HG02852 (cell line): ENCODE data around the gene RTN4R.
A peak's percentile ranks its signal among the peaks of the same experiment; 100 is the strongest.
"Not testable (repeated sequence)": the region's sequence is repeated elsewhere in the genome, so short reads cannot be mapped to it uniquely, and the experiment has no call there.

Experiments
- ATAC-seq: cut with Tn5 transposase; IDR thresholded peaks from one replicate; pipeline ENCODE4 v1.9.1; 2021; ENCODE audit warnings: mild to moderate bottlenecking, moderate library complexity; ENCODE audit not compliant: unreplicated experiment

RTN4R gene

DNA sequence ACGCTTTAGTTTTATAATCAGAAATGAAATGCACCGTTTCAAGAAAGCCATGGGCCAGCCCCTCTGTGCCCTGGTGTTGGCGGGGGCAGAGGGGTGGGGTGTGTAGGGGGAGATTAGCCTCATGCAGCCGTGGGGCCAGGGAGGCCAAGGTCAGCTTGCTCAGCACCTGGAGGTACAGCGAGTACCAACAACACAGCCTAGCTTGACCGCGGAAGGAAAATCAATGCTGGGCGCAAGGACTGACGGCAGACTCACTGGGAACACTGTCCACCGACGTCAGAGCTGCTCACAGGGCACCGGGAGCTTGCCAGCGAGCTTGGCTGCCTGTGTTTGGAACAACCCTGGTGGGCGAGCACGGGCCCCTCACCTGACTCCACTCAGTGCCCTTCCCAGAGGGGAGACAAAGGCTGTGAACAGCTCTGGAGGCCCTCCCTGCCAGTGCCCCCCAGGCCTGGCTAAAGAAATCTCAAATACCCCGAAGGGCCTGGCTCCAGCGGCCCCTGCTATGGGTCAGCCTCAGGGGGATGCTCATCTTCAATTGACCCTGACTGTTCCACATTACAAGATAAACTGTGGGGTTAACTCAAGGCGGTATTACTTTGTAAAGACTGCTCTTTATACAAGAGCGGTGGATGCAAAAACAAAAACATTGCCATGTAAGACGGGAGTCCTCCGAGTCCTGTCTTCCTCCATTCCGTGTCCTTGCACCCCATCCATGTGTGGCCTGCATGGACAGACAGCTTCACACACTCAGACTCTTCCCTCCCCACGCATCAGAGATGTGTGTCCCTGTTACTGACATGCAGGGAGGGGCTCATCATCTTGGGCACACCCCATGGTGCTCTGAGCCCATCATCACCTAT is 21.3 kb upstream of the RTN4R start:
- ATAC-seq = not testable (repeated sequence)

DNA sequence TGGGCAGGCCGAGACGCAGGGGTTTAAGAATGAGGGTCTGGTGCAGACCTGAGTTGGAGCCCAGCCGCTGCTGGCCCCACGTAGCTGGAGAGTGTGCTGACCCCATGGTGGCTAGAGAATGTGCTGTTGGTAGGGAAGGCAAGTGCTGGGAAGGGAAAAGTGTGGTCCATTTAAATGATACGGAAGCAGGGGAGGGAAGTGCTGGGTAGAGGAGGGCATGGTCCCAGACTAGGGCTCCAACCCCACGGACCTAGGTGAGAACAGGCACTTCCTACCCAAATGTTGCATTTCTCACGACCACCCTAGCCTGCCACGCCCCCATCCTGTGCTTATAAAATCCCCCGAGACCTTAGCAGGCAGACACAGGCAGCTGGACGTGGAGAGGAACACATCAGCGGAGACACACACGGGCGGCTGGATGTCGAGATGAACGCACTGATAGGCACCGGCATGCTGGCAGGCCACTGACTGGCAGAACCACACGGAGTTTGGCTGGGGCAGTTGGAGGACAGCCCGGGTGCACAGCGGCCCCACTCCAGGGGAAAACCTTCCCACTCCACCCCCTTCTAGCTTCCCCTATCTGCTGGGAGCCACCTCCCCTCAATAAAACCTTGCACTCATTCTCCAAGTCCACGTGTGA is 18.8 kb upstream of the RTN4R start:
- not testable (repeated sequence) for ATAC-seq

DNA sequence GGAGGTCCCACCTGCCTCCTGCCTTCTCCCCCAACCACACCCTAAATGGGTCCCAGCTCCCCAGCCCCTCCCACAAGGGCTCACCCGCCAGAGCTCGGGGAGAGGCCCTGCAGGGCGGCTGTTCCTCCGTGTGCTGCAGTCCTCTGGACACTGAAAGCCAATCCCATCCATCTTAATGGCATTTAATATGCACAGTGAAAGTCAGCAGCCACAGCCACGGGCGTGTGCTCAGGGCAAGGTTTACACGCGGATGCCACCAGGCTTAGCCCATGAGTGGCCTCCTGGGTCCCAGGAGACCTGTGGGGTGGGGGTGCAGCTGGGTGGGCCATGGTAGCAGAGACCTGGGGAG is 18.2 kb upstream of the RTN4R start:
- not testable (repeated sequence) for ATAC-seq

DNA sequence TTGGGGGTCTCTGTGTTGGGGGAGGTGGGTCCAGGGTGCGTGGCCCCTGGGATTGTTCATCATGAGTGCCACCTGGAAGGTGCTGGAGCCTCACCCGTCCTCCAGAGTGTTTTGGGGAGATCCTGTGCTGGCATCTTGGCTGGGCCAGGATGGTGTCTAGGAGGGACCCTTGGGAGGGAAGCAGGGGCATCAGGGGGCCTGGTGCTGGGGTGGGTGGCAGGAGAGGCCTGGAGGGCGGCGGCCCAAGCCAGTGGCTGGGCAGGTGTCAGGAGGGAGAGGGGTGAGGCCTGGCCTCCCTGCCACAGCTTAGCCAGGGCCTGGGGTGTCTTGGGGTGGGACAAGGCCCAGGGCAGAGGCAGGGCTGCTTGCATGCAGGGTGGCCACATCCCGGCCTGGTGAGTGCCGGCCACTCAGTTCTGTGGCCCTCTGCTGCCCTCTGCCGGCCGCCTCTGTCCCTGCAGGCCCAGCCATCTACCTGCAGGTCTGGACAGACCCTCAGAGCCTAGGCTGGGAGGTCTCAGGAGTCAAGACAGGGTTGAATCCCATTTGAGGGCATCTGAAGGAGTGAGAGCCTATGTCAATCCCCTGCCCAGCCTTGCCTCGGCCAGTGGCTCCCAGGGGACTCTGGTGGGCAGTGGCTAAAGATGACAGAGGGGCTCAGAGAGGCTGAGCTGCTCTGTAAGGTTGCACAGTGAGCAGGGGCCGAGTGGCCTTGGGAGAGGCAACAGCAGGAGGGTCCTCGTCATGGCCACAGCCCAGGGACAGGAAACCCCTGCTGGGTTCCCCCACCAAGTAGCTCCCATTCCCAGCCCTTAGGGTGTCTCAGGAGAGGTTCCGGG is 17.6 kb upstream of the RTN4R start:
- ATAC-seq = peak; percentile 55

DNA sequence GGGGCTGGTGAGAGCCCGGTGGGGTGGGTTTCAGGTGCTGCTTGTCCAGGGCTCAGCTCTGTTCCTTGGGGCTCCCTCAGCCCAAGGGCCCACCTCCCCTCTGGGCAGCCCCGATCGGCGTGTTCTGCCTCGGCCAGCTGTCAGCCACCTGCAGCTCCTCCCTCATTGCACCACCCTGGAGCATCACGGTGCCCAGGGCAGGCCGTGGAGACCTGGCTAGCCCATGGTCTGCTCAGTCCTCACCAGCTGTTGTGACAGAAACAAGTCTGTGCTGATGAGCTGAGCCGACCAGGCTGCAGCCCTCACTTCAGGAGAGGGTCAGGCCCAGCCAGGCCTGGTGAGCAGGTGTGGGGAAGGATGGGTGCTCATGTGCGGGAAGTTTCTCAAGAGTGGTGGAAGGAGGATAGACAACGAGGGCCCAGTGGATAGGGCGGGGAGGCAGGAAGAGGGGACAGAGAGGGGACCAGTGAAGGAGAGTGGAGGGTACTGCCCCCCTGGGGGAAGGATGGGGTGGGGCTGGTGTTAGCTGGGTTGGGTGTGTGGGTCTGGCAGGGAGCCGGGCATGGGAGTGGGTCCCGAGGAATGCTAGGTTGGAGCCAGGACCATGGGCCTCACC is 16.5 kb upstream of the RTN4R start:
- no peak for ATAC-seq

DNA sequence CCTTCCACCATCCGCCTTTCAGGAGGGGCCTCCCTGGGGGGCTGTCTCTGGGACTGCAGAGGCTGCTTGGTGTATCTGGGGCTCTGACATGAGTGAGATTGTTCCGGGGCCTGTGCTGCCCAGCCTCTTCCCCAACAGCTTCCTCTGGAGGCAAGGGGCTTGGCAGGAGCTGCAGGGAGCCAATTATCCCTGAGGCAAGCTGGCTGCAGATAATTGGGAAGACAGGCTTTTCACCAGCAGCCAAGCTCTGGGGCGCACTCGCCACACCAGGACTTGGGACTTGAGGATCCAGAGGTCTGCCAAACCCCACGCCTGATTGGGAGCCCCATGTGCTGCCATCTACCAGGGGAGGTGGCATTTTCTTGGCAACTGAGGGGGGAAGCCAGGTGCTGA is 15.6 kb upstream of the RTN4R start:
- ATAC-seq = no peak

DNA sequence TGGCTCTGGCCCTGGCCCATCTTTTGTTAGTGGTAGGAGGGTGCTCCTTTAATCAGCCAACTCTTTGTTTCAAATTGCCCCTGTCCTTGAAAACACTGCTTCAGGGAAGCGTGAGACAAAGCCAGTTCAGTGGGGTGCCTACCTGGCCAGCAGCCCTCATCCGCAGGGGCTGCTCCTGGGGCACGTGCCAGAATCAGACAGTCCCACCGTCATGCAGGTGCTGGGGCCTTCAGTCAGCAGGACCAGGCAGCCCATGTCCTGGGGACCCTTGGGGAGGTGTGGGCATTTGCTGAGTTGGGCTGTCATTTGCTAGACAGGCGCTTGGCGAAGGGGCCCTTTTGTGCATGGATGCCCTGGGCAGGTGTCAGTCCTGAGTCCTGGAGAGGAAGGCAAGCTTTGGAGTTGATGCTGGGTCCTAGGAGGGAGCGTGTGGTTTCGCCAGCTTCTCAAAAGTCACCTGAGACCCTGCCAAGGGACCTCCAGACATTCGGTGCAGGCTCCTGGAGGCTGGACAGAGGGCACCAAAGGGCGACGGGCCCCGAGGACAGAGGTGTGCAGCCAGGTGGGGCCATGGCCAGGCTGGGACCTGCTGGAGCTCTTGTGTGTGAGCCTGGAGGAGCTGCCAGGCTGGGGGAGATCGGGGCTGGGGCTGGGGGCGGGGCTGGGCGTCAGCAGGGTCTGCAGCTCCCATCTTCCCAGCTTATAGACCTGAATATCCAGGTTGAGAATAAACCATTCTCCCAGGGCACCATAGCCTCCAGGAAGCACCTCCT is 15.0 kb upstream of the RTN4R start:
- ATAC-seq = no peak

DNA sequence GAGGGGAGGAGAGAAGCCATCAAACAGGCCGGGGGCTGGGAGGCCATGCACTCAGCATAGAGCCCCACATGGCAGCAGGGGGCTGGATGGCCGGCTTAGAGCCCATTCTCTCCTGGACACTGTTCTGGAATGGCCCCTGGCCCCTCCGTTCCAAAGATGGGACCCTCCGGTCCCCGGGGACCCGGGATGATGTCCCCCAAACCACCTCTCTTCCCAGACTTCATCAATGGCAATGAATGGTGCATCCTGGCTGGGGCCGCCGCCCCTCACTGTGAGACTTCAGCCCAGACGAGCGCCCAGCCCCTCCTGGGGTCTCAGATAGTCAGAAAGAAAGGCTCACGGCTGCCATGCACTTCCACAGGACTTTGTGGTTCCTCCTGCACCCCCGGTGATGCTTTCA is 13.8 kb upstream of the RTN4R start:
- ATAC-seq = no peak

DNA sequence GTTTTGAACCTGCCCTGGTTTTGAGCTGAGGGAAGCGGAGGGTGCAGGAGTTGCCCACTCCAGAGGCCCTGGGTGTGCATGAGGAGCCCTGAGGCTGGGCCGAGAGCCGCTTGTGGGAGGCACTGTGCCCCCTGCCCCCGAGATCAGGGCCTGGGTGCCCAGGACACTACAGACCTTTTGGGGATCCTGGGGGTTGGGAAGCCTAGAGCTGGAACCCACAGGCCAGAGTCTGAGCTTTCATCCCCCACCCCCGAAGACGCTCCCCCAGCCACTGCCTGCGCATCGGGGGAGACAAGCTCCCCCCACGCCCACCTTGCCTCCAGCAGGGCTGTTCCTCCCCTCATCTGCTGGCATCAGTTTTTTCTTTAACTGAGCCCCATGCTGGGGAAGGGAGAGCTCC is 13.4 kb upstream of the RTN4R start:
- not testable (repeated sequence) for ATAC-seq

DNA sequence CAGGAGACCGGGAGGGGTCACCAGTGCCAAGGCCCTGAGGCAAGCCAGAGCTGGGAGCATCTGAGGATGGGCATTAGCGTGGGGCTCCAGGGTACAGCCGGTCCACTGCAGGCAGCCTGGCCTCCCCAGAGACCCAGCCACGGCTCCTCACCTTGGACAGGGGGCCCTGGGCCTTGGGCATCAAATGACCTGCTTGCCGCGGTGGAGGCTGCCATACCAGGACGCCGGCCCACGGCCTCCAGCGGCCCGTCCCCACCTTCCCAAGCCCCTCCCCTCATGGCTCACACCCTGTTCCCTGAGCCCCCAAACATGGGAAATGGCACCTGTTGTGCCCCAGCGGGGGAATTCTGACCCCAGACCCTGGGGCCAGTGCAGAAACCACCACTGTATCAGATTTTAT is 12.7 kb upstream of the RTN4R start:
- no peak for ATAC-seq

DNA sequence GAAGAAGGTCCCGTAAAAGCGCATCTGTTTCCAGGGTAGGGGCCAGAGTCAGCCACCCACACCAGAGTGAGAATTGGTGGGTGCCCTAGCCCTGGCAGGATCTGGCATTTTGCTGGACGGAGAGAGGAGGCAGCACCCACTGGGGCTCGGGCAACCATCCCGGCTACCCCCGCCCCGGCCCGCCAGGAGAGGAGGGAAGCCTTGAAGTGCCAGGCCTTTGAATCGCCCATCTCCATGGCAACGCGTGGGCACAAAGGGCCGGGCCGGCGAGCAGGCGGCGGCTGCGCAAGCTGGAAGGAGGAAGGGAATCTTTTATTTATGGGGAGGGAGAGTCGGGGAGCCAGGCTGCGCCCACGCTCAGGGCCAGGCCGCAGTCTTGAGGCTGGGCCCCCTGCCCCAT is 12.0 kb upstream of the RTN4R start:
- ATAC-seq = not testable (repeated sequence)

DNA sequence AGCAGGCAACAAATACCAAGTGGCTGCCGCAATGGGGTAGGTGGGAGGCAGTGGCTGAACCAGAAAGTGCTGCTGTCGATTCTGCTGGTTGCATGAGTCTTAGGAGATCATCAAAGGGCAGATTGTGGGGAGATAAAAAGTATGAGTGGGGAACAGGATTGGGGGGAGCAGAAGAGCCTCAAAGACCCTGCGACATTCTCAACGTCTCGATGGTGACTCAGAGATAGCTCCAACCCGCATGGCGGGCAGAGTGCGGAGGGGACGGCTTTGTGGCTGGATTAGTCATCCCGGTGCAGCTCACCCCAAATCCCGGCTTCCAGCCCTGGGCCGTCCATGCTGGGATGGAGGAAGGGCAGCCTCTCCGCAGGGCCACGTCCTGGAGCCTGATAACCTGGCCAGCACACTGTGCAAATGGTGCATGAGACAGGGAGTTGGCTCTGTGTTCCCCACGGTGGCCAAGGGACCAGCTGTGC is 11.6 kb upstream of the RTN4R start:
- ATAC-seq = no peak

DNA sequence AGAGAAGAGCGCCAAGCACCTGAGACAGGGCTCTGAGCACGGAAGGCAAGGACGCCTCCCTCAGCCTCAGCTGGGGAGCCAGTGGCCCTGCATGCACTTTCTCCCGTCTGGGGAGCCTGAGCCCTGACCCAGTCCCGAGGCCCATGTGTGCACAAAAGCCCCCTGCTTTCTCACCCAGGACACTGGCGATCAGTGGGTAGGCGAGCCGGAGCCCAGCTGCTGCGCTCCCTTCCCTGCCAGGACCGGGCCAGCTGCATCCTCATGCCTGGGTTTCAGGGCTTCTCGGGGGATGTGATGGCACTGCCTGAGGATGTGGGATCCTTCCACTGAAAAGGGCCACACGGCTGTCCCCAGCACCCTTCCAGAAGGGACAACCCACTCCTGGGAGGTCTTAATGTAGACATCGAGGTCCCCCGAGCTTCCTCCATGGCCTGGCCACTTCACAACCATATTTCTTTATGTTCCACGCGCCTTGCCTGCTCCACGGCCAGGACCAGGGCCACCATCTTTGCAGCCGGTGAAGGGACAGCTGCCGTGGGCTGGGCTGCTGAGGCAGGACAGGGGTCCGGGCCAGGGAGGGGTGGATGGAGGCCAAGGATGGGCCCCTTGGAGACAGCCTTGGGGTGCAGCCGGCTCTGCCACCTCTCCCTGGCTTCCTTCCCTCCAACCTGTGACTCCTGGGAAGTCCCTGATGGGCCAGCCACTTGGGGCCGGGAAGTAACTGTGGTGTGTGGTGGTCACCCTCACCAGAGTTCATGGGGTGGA is 10.8 kb upstream of the RTN4R start:
- not testable (repeated sequence) for ATAC-seq

DNA sequence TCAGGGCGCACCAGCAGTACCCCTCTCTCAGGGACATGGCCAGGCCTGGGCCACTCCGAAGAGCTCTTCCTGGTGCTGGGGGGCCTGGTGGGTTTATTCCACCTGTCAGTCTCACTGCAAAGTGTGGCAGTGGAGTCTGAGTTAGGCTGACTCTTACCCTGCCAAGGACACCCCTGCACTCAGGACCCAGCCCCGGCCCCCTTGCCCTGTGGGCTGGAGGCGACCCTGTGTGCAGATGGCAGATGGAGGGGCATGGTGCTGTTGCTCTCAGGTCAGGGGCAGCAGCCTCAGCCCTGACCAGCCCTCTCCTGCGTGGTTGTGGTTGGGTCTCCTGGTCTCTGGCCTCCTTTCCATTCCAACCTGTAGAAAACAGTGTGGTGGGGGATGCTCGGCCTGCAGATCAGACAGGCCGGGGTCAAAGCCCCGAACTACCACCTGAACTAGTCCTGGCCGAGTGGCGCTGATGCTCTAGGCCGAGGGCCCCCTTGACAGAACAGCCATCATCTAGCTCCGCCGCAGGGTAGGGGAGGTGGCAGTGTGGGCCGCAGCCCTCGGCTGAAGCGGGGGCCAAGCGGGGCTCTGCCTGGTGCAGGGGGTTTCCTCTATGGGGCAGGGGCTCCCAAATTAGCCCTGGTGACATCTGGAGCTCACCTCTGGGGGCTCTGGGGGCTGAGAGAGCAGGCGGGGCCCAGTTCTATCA is 10.0 kb upstream of the RTN4R start:
- not testable (repeated sequence) for ATAC-seq

DNA sequence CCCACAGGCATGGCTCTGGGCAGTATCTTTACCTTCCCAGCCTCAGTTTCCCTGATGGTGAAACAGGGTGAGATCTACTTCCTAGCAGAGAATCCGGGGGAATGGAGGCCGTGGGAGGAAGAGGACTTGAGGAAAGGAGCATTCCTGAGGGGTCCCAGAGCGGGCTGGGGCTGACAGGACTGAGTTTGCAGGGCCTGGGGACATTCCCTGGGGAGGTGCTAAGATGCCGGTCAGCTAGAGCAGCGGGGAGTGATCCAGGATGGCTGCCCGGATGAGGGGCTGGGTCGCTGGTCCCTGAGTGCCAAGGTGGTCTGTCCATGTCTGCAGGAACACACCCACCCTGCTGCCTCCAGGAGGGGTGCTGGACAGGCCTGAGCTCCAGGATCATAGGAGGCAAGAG is 8.3 kb upstream of the RTN4R start:
- ATAC-seq = no peak

DNA sequence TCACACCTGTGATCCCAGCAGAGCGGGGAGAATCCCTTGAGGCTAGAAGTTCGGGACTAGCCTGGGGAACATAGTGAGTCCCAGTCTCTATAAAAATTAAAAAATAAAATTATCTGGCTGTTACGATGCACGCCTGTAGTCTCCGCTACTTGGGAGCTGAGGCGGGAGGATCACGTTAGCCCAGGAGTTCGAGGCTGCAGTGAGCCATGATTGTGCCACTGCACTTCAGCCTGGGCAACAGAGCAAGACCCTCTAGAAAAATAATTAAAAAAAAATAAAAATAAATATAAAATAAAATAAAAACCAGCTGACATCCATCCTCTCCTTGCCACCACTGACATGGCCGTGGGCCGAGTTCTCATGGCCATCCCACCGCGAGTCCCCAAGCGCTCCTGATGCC is 7.7 kb upstream of the RTN4R start:
- ATAC-seq = no peak

DNA sequence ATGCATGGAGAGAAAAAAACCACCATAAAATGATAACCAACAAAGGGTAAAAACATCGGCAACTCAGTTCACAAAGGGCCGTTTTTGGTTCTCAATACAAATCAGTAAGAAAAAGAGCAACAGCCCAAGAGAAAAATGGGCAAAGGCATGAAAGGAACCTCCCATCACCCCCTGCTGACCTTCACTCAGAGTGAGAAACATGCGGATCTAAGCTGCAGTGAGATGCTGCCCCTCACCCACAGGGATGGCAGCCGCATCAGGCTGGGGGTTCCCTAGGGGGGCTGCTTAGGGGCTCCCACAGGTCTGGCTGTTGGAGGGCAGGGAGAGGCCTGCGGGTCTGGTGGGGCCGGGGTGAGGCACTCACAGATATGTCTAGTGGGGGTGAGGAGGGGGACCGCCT is 7.2 kb upstream of the RTN4R start:
- not testable (repeated sequence) for ATAC-seq

DNA sequence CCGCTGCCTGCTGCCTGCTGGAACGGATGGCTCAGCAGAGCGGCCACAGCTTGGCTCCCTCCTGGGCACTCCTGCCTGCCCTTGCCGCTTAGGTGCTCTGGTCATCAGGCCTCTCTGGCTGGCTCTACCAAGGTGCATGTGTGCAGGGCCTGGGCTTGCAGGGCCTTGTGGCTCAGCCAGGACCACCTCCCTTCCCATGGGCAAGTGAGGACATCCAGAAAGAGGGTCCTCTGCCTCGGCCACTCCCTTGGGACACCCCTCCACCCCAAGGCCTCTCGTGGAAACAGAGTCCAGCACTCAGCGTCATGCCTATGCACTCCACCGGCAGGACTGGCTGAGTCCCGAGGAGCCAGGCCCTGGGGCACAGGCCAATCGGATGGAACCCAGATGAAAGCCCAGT is 6.3 kb upstream of the RTN4R start:
- not testable (repeated sequence) for ATAC-seq

DNA sequence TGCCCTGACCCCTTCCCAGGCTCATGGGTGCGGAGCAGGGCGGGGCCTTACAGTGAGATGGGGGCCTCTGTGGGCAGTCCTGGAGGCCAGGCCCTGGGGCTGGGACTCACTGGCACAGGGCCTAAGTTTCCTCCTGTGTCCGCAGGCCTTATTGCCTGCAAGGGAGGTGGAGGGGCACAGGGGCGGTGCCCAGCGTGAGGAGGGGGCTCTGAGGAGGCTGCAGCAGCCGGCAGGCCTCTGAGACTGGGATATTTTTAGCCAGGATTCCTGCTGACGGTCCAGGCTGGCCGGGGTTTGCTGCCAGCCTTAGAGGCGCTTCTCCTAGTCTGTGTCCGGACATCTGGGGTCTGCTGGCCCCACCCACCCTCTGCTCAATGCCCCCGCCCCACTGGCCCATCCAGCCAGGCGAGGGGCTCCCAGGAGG is 5.7 kb upstream of the RTN4R start:
- ATAC-seq = no peak
